Loucy (cell line): Measurements from ENCODE around the gene DIPK1B.

Source experiments
- CTCF ChIP-seq: fragments of 200-600 bp; sonication (generic); conservative IDR thresholded peaks from 2 replicates; pipeline ENCODE4 v1.5.1; 2014; ENCODE audit warnings: mild to moderate bottlenecking, antibody characterized with exemption, low read length
- EZH2phosphoT487 ChIP-seq: fragments of 200-600 bp; IDR thresholded peaks from 2 replicates; pipeline ENCODE4 v1.6.1; 2018; ENCODE audit warnings: antibody characterized with exemption, mild to moderate bottlenecking, moderate library complexity, borderline replicate concordance

- TF ChIP-seq EZH2phosphoT487: no peak
- TF ChIP-seq CTCF: no peak
Observed at GRCh38 chr9:136700304-136700703, 12.1 kb upstream of the DIPK1B start.
